ENCODE results near the gene ALKBH3.

DNA sequence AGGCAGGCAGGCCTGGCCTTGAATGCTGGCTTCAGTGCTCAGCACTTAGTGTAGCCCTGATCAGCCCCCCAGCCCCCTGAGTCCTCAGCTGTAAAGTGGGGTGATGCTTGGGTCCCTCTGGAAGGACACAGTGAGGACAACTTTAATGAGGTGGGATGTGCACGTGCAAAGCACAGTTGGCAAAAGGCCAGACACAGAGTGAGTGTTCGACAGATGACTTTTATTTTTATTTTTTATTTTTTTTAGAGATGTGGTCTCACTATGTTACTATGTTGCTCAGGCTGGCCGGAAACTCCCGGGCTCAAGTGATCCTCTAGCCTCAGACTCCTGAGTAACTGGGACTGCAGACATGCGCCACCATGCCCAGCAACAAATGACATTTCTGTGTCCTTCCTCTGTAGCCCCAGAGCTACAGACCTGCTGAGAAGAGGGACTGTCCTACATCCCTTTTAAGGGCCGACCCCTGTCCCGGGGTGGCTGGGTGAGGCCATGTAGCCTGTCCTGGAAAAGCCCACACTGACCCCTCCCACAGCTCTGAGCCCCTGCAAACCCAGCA is 54.9 kb downstream of the ALKBH3 start:
- TF ChIP-seq, protein P1, sequence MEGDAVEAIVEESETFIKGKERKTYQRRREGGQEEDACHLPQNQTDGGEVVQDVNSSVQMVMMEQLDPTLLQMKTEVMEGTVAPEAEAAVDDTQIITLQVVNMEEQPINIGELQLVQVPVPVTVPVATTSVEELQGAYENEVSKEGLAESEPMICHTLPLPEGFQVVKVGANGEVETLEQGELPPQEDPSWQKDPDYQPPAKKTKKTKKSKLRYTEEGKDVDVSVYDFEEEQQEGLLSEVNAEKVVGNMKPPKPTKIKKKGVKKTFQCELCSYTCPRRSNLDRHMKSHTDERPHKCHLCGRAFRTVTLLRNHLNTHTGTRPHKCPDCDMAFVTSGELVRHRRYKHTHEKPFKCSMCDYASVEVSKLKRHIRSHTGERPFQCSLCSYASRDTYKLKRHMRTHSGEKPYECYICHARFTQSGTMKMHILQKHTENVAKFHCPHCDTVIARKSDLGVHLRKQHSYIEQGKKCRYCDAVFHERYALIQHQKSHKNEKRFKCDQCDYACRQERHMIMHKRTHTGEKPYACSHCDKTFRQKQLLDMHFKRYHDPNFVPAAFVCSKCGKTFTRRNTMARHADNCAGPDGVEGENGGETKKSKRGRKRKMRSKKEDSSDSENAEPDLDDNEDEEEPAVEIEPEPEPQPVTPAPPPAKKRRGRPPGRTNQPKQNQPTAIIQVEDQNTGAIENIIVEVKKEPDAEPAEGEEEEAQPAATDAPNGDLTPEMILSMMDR (optimal IDR thresholded peaks at IDR 0.05 in 1 of 3, IDR thresholded peaks at IDR 0.05 in 1 of 3, conservative IDR thresholded peaks at IDR 0.05 in 1 of 3; ENCODE audit: extremely low read depth in 1 of 3, insufficient read depth in 2 of 3, low read length in 3 of 3), result no peak
- no peak for TF ChIP-seq EZH2 (IDR thresholded peaks at IDR 0.05; ENCODE audit: low read length)
